ENCODE results near the gene HOXC9. TPM values are rescaled to one million over a fixed set of nuclear protein-coding genes. Genes with fewer than 3 reads are reported as not detected.

Gene HOXC9
- total and polyA plus RNA-seq, 4 donors = 0.38 to 9.0 (median 2.6) TPM; not detected in 1

DNA sequence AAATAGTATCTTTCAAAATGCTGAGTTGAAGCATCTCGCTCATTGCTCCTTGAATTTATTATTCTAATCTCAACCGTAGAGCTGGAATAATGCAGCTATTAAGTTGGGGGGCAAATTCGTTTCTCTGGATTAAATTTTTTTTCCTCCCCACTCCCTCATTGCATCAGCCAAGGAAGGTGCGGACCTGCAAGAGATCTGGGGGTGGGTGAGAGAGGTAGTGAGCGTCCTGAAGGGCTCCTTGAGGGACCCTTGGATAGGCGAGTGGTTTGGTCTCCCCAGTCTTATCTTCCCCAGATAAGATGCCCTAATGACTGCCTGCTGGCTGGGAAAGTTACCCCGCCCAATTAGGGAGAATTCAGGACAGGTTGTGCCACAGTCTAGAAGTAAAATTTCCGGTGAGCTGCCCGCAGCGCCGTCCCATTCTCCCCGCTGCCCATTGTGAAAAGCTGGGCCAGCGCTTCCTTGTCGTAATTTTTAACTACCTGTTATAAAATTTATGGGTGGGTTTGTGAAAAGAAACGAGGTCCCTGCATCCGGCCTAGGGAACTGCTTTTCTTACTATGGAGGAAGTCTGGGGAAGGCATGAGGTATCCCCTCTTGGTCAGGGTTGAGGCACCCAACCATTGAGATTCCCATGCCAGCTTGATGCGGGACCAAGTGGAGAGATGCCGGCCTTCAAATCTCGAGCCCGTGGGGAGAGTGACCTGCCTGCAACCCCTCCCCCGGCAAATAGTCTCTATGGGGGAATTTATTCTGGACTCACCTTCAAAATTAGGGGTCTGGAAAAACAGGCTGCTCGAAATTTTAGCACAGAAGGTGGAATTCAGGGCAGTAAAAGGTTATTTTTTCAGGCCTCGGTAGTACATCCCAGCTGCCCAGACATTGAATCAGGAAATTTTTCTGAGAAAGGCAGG, 15.3 kb downstream of the HOXC9 start:
- intact Hi-C loops (cut with DNase I) = no loop called here
- ATAC-seq (ENCODE audit: low FRiP score) (no peak), DNase-seq (peak in 1 of 2 donors; percentile 36)
- Histone ChIP-seq H3K9me3 (ENCODE audit: control insufficient read depth, low read length) (no peaks in the 10 kb centered on the region), H3K4me1 (ENCODE audit: control insufficient read depth in 1 of 2, insufficient read depth in 2 of 2, low read length in 2 of 2) (no peaks in the 10 kb centered on the region), H3K4me3 (ENCODE audit: low read length in 2 of 2) (no peak overlapping the region), H3K27me3 (ENCODE audit: control insufficient read depth in 1 of 2, insufficient read depth in 2 of 2, low read length in 1 of 2) (no peaks in the 10 kb centered on the region), H3K36me3 (ENCODE audit: control insufficient read depth in 1 of 2, insufficient read depth in 2 of 2, low read length in 1 of 2) (no peaks in the 10 kb centered on the region), H3K27ac (ENCODE audit: low read depth in 1 of 2, low read length in 2 of 2) (no peak overlapping the region)
- 63 to 77% methylated on average over 23 of the region's 23 CpGs for WGBS, 2 donors

- Histone ChIP-seq H3K27me3 (ENCODE audit: control insufficient read depth in 1 of 2, insufficient read depth in 2 of 2, low read length in 1 of 2) (no peaks in the 10 kb centered on the region), H3K4me1 (ENCODE audit: control insufficient read depth in 1 of 2, insufficient read depth in 2 of 2, low read length in 2 of 2) (no peaks in the 10 kb centered on the region), H3K36me3 (ENCODE audit: control insufficient read depth in 1 of 2, insufficient read depth in 2 of 2, low read length in 1 of 2) (no peaks in the 10 kb centered on the region), H3K4me3 (ENCODE audit: low read length in 2 of 2) (no peak overlapping the region), H3K9me3 (ENCODE audit: control insufficient read depth, low read length) (no peaks in the 10 kb centered on the region), H3K27ac (ENCODE audit: low read depth in 1 of 2, low read length in 2 of 2) (no peak overlapping the region)
- intact Hi-C loops (cut with DNase I) = no loop called here
- ATAC-seq (ENCODE audit: low FRiP score) = no peak
- peak in 1 of 2 donors; percentile 44 for DNase-seq
- 53 to 77% methylated on average over 3 of the region's 3 CpGs for WGBS, 2 donors
Measured at GRCh38 chr12:54016051-54016450, 16.1 kb downstream of the HOXC9 start.

GRCh38 chr12:54016478-54016964, 16.6 kb downstream of the HOXC9 start:
- ATAC-seq (ENCODE audit: low FRiP score) (peak; percentile 6), DNase-seq (peak in 1 of 2 donors; percentile 46)
- intact Hi-C loops (cut with DNase I) = no loop called here
- WGBS, 2 donors = 7 to 9% methylated on average over 25 of the region's 25 CpGs
- no peaks in the 10 kb centered on the region for H3K36me3 ChIP-seq (ENCODE audit: control insufficient read depth in 1 of 2, insufficient read depth in 2 of 2, low read length in 1 of 2)
- no peaks in the 10 kb centered on the region for H3K9me3 ChIP-seq (ENCODE audit: control insufficient read depth, low read length)
- H3K4me1 ChIP-seq (ENCODE audit: control insufficient read depth in 1 of 2, insufficient read depth in 2 of 2, low read length in 2 of 2) = no peaks in the 10 kb centered on the region
- H3K4me3 ChIP-seq (ENCODE audit: low read length in 2 of 2) = peak overlapping the region in 1 of 2 donors; percentile 14
- H3K27me3 ChIP-seq (ENCODE audit: control insufficient read depth in 1 of 2, insufficient read depth in 2 of 2, low read length in 1 of 2) = no peaks in the 10 kb centered on the region
- H3K27ac ChIP-seq (ENCODE audit: low read depth in 1 of 2, low read length in 2 of 2) = no peak overlapping the region

DNA sequence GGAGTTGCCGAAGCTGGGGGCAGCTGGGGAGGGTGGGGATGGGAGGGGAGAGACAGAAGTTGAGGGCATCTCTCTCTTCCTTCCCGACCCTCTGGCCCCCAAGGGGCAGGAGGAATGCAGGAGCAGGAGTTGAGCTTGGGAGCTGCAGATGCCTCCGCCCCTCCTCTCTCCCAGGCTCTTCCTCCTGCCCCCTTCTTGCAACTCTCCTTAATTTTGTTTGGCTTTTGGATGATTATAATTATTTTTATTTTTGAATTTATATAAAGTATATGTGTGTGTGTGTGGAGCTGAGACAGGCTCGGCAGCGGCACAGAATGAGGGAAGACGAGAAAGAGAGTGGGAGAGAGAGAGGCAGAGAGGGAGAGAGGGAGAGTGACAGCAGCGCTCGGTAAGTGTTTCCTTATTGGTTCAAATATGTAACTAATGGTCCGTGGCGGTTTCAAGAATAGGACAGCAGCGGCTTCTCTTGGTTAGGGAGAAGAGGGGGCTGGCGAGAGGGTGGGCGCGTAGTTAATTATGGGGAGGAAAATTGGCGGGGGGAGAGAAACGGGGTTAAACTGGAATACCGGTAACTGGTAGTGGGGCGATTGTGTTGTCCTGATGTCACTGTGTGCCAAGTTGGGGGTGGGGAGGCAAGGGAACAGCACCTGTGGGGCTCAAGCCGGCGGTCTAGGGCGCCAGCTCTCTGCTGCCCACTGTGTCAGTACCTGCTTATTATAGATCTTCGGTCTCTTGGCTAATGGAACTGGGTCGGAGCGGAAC, 17.2 kb downstream of the HOXC9 start:
- H3K36me3 ChIP-seq (ENCODE audit: control insufficient read depth in 1 of 2, insufficient read depth in 2 of 2, low read length in 1 of 2) = no peaks in the 10 kb centered on the region
- H3K4me3 ChIP-seq (ENCODE audit: low read length in 2 of 2) = peak overlapping the region; percentile 14 to 51
- no peaks in the 10 kb centered on the region for H3K4me1 ChIP-seq (ENCODE audit: control insufficient read depth in 1 of 2, insufficient read depth in 2 of 2, low read length in 2 of 2)
- no peaks in the 10 kb centered on the region for H3K27me3 ChIP-seq (ENCODE audit: control insufficient read depth in 1 of 2, insufficient read depth in 2 of 2, low read length in 1 of 2)
- peak; percentile 44 for ATAC-seq (ENCODE audit: low FRiP score)
- no peaks in the 10 kb centered on the region for H3K9me3 ChIP-seq (ENCODE audit: control insufficient read depth, low read length)
- 2 to 3% methylated on average over 24 of the region's 24 CpGs for WGBS, 2 donors
- intact Hi-C loops (cut with DNase I) = no loop called here
- DNase-seq = no peak
- peak overlapping the region in 1 of 2 donors; percentile 4 for H3K27ac ChIP-seq (ENCODE audit: low read depth in 1 of 2, low read length in 2 of 2)

- Histone ChIP-seq H3K4me1 (ENCODE audit: control insufficient read depth in 1 of 2, insufficient read depth in 2 of 2, low read length in 2 of 2) (no peaks in the 10 kb centered on the region), H3K4me3 (ENCODE audit: low read length in 2 of 2) (peak overlapping the region; percentile 14 to 51), H3K27ac (ENCODE audit: low read depth in 1 of 2, low read length in 2 of 2) (peak overlapping the region; percentile 68 to 81), H3K27me3 (ENCODE audit: control insufficient read depth in 1 of 2, insufficient read depth in 2 of 2, low read length in 1 of 2) (no peaks in the 10 kb centered on the region), H3K36me3 (ENCODE audit: control insufficient read depth in 1 of 2, insufficient read depth in 2 of 2, low read length in 1 of 2) (no peaks in the 10 kb centered on the region), H3K9me3 (ENCODE audit: control insufficient read depth, low read length) (no peaks in the 10 kb centered on the region)
- peak; percentile 92 for ATAC-seq (ENCODE audit: low FRiP score)
- peak; percentile 94 to 96 for DNase-seq
- intact Hi-C loops (cut with DNase I) = no loop called here
- WGBS, 2 donors = 1 to 2% methylated on average over 29 to 34 of the region's 34 CpGs
Measured at GRCh38 chr12:54017878-54018467, 18.0 kb downstream of the HOXC9 start.

DNA sequence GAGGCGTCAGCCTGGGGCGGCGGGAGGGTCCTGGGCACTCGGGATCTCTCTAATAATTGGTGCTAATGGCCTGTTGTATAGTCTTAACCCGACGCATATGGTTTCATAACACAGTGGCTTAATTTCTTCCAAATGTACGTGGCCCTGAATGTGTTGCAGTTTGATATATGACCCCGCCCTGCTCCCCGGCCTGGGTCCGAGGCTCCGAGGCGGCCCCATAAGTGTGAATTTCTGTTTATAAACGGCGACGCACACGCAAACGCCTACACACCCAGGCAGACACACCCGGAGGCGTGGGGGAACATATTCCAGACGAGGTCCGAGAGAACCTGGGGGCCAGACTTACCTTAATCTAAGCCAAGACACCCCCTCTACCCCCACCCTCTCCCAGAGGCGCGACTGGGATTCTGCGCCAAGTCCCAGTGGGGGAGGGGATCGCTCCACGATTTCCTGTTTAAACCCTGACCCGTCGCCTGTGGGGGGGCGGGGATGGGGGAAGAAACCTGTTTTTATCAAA, 18.6 kb downstream of the HOXC9 start:
- H3K36me3 ChIP-seq (ENCODE audit: control insufficient read depth in 1 of 2, insufficient read depth in 2 of 2, low read length in 1 of 2) = no peaks in the 10 kb centered on the region
- intact Hi-C loops (cut with DNase I) = no loop called here
- whole genome bisulfite sequencing, 2 donors = 21 to 22% methylated on average over 29 of the region's 29 CpGs
- peak; percentile 30 for ATAC-seq (ENCODE audit: low FRiP score)
- peak overlapping the region; percentile 68 to 81 for H3K27ac ChIP-seq (ENCODE audit: low read depth in 1 of 2, low read length in 2 of 2)
- H3K4me1 ChIP-seq (ENCODE audit: control insufficient read depth in 1 of 2, insufficient read depth in 2 of 2, low read length in 2 of 2) = no peaks in the 10 kb centered on the region
- no peaks in the 10 kb centered on the region for H3K9me3 ChIP-seq (ENCODE audit: control insufficient read depth, low read length)
- no peaks in the 10 kb centered on the region for H3K27me3 ChIP-seq (ENCODE audit: control insufficient read depth in 1 of 2, insufficient read depth in 2 of 2, low read length in 1 of 2)
- DNase-seq = peak in 1 of 2 donors; percentile 90
- peak overlapping the region; percentile 14 to 51 for H3K4me3 ChIP-seq (ENCODE audit: low read length in 2 of 2)

GRCh38 chr12:54019091-54019811, 19.3 kb downstream of the HOXC9 start:
- intact Hi-C loops (cut with DNase I) = no loop called here
- 19 to 27% methylated on average over 40 to 43 of the region's 43 CpGs for whole genome bisulfite sequencing, 2 donors
- DNase-seq = peak in 1 of 2 donors; percentile 43
- peak; percentile 16 for ATAC-seq (ENCODE audit: low FRiP score)
- Histone ChIP-seq H3K36me3 (ENCODE audit: control insufficient read depth in 1 of 2, insufficient read depth in 2 of 2, low read length in 1 of 2) (no peaks in the 10 kb centered on the region), H3K27ac (ENCODE audit: low read depth in 1 of 2, low read length in 2 of 2) (peak overlapping the region; percentile 73 to 91), H3K4me1 (ENCODE audit: control insufficient read depth in 1 of 2, insufficient read depth in 2 of 2, low read length in 2 of 2) (no peaks in the 10 kb centered on the region), H3K27me3 (ENCODE audit: control insufficient read depth in 1 of 2, insufficient read depth in 2 of 2, low read length in 1 of 2) (no peaks in the 10 kb centered on the region), H3K4me3 (ENCODE audit: low read length in 2 of 2) (peak overlapping the region in 1 of 2 donors; percentile 5), H3K9me3 (ENCODE audit: control insufficient read depth, low read length) (no peaks in the 10 kb centered on the region)

Data from aorta (tissue), 5 donors.